Neuron (in vitro differentiated cells): ENCODE measurements around the gene LAIR1.
"Not testable (repeated sequence)": the region's sequence is repeated elsewhere in the genome, so short reads cannot be mapped to it uniquely, and the experiment has no call there.

ENCODE experiments used
- H2AFZ ChIP-seq: one replicate; pipeline ENCODE4 v1.6.1; 2013; ENCODE audit warnings: low read depth, mild to moderate bottlenecking, inconsistent platforms, low read length, moderate library complexity
- H3K27me3 ChIP-seq: one replicate; pipeline ENCODE4 v1.6.1; 2013; ENCODE audit warnings: low read length; ENCODE audit not compliant: insufficient read depth
- H3K36me3 ChIP-seq: one replicate; pipeline ENCODE4 v1.6.1; 2013; ENCODE audit warnings: low read length; ENCODE audit not compliant: insufficient read depth
- H3K4me1 ChIP-seq: one replicate; pipeline ENCODE4 v1.6.1; 2013; ENCODE audit warnings: low read length; ENCODE audit not compliant: insufficient read depth
- H3K4me3 ChIP-seq: 2 replicates; pipeline ENCODE4 v1.5.1; 2013; ENCODE audit warnings: mild to moderate bottlenecking, low read length, moderate library complexity
- H3K9me3 ChIP-seq: one replicate; pipeline ENCODE4 v1.6.1; 2013; ENCODE audit warnings: low read length

LAIR1 gene

GRCh38 chr19:54390942-54391577 lies 26.3 kb upstream of the LAIR1 start:
- no peak overlapping the region for H2AFZ ChIP-seq
- H3K27me3 ChIP-seq = peaks cover 16% of the 10 kb centered on the region
- no peak overlapping the region for H3K4me3 ChIP-seq
- H3K36me3 ChIP-seq = no peaks in the 10 kb centered on the region
- peaks cover 4% of the 10 kb centered on the region for H3K4me1 ChIP-seq
- peaks cover 3% of the 10 kb centered on the region for H3K9me3 ChIP-seq

GRCh38 chr19:54389553-54389952 lies 24.8 kb upstream of the LAIR1 start:
- H3K4me3 ChIP-seq = no peak overlapping the region
- H3K9me3 ChIP-seq = peaks cover 3% of the 10 kb centered on the region
- no peak overlapping the region for H2AFZ ChIP-seq
- H3K27me3 ChIP-seq = peaks cover 16% of the 10 kb centered on the region
- H3K4me1 ChIP-seq = peaks cover 4% of the 10 kb centered on the region
- H3K36me3 ChIP-seq = no peaks in the 10 kb centered on the region

- peaks cover 16% of the 10 kb centered on the region for H3K27me3 ChIP-seq
- H3K4me3 ChIP-seq = no peak overlapping the region
- H3K4me1 ChIP-seq = peaks cover 4% of the 10 kb centered on the region
- H3K36me3 ChIP-seq = no peaks in the 10 kb centered on the region
- no peak overlapping the region for H2AFZ ChIP-seq
- H3K9me3 ChIP-seq = peaks cover 3% of the 10 kb centered on the region
Observed at GRCh38 chr19:54388802-54389139, 24.0 kb upstream of the LAIR1 start.

- no peak overlapping the region for H3K4me3 ChIP-seq
- no peaks in the 10 kb centered on the region for H3K36me3 ChIP-seq
- no peak overlapping the region for H2AFZ ChIP-seq
- peaks cover 4% of the 10 kb centered on the region for H3K4me1 ChIP-seq
- H3K9me3 ChIP-seq = peaks cover under 1% of the 10 kb centered on the region
- H3K27me3 ChIP-seq = peaks cover 16% of the 10 kb centered on the region
Observed at GRCh38 chr19:54387991-54388801, 23.5 kb upstream of the LAIR1 start.

- Histone ChIP-seq H3K36me3 (no peaks in the 10 kb centered on the region), H3K27me3 (peaks cover 7% of the 10 kb centered on the region), H3K4me1 (peaks cover 2% of the 10 kb centered on the region)
Observed at GRCh38 chr19:54383330-54383729, 18.6 kb upstream of the LAIR1 start.

GRCh38 chr19:54382041-54382440 lies 17.3 kb upstream of the LAIR1 start:
- not testable (repeated sequence) for H3K36me3 ChIP-seq, H3K27me3 ChIP-seq, H3K4me1 ChIP-seq, H3K4me3 ChIP-seq, H2AFZ ChIP-seq, H3K9me3 ChIP-seq

More at GRCh38 chr19:54383330-54383729, 18.6 kb upstream of the LAIR1 start:
- no peak overlapping the region for H3K4me3 ChIP-seq
- peaks cover 3% of the 10 kb centered on the region for H3K9me3 ChIP-seq
- H2AFZ ChIP-seq = no peak overlapping the region

- H3K4me1 ChIP-seq = no peaks in the 10 kb centered on the region
- peaks cover 3% of the 10 kb centered on the region for H3K9me3 ChIP-seq
- H3K4me3 ChIP-seq = no peak overlapping the region
- no peaks in the 10 kb centered on the region for H3K27me3 ChIP-seq
- no peaks in the 10 kb centered on the region for H3K36me3 ChIP-seq
- H2AFZ ChIP-seq = no peak overlapping the region
Observed at GRCh38 chr19:54380897-54381296, 16.2 kb upstream of the LAIR1 start.

- H3K9me3 ChIP-seq = peaks cover 3% of the 10 kb centered on the region
- H3K4me3 ChIP-seq = no peak overlapping the region
- H3K36me3 ChIP-seq = no peaks in the 10 kb centered on the region
- H3K4me1 ChIP-seq = no peaks in the 10 kb centered on the region
- H3K27me3 ChIP-seq = no peaks in the 10 kb centered on the region
- no peak overlapping the region for H2AFZ ChIP-seq
Observed at GRCh38 chr19:54379187-54379678, 14.5 kb upstream of the LAIR1 start.

- peaks cover 3% of the 10 kb centered on the region for H3K9me3 ChIP-seq
- no peak overlapping the region for H3K4me3 ChIP-seq
- no peak overlapping the region for H2AFZ ChIP-seq
- no peaks in the 10 kb centered on the region for H3K27me3 ChIP-seq
- no peaks in the 10 kb centered on the region for H3K4me1 ChIP-seq
- H3K36me3 ChIP-seq = no peaks in the 10 kb centered on the region
Observed at GRCh38 chr19:54376610-54377285, 12.0 kb upstream of the LAIR1 start.

GRCh38 chr19:54375181-54375938 lies 10.6 kb upstream of the LAIR1 start:
- H3K27me3 ChIP-seq, H2AFZ ChIP-seq, H3K9me3 ChIP-seq, H3K4me1 ChIP-seq, H3K36me3 ChIP-seq, H3K4me3 ChIP-seq: not testable (repeated sequence)

GRCh38 chr19:54373781-54374631 lies 9.3 kb upstream of the LAIR1 start:
- H2AFZ ChIP-seq = no peak overlapping the region
- H3K36me3 ChIP-seq = no peaks in the 10 kb centered on the region
- no peaks in the 10 kb centered on the region for H3K4me1 ChIP-seq
- H3K27me3 ChIP-seq = no peaks in the 10 kb centered on the region
- no peaks in the 10 kb centered on the region for H3K9me3 ChIP-seq
- no peak overlapping the region for H3K4me3 ChIP-seq

- not testable (repeated sequence) for H3K4me1 ChIP-seq, H3K9me3 ChIP-seq, H3K27me3 ChIP-seq, H2AFZ ChIP-seq, H3K36me3 ChIP-seq, H3K4me3 ChIP-seq
Observed at GRCh38 chr19:54371453-54371852, 6.7 kb upstream of the LAIR1 start.
